ENCODE results near the gene TICRR.

TICRR gene

DNA sequence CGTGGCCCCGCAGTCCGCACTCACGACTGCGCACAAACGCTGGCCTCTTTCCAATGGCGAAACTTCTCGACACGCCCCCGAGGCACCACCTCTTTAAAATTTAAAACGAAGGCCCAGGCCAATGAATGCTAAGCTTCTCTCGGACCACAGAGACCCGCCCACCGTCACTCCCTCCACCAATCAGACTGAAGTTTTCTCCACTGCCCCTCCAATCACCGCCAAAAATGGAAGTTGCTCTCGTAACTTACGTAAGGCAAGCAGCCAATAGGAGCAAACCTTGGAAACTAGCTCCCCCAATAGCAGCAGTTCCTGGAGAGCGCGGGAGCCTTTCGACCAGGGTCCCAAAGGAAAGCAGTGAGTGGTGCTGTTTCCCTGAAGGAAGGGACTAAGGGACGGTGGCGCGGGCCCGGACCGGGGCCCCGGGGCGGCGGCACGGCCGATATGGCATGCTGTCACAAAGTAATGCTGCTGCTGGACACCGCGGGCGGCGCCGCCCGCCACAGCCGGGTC, at the start of gene TICRR:
Gene TICRR (plus strand): TSS at position 324 of the 510 bp plus-strand sequence. CDS start 118 bp downstream, at position 442.
- H4K20me1 ChIP-seq (ENCODE audit: insufficient read depth, low read length), result no peaks in the 10 kb centered on the region
- H3K4me3 ChIP-seq (ENCODE audit: low read length), result peak within 1 kb of the TSS; percentile 95
- no peaks in the 10 kb centered on the region for H3K9me3 ChIP-seq (replicated peaks; ENCODE audit: insufficient read depth, low read length)
- peaks cover 12% of the 10 kb centered on the region for H3K4me1 ChIP-seq (ENCODE audit: low read length)
- DNase-seq, result peak; percentile 99
- H2AFZ ChIP-seq (ENCODE audit: low read length), result peak within 1 kb of the TSS; percentile 97
- H3K4me2 ChIP-seq (ENCODE audit: low read depth, low read length), result peak within 1 kb of the TSS; percentile 91
- H3K27ac ChIP-seq (ENCODE audit: low read length), result peak within 1 kb of the TSS; percentile 47; the same call in 1 of the 2 replicates
- no peak for TF ChIP-seq EZH2 (optimal IDR thresholded peaks at IDR 0.05; ENCODE audit: low read depth, low read length)
- TF ChIP-seq, protein P1, sequence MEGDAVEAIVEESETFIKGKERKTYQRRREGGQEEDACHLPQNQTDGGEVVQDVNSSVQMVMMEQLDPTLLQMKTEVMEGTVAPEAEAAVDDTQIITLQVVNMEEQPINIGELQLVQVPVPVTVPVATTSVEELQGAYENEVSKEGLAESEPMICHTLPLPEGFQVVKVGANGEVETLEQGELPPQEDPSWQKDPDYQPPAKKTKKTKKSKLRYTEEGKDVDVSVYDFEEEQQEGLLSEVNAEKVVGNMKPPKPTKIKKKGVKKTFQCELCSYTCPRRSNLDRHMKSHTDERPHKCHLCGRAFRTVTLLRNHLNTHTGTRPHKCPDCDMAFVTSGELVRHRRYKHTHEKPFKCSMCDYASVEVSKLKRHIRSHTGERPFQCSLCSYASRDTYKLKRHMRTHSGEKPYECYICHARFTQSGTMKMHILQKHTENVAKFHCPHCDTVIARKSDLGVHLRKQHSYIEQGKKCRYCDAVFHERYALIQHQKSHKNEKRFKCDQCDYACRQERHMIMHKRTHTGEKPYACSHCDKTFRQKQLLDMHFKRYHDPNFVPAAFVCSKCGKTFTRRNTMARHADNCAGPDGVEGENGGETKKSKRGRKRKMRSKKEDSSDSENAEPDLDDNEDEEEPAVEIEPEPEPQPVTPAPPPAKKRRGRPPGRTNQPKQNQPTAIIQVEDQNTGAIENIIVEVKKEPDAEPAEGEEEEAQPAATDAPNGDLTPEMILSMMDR (IDR thresholded peaks at IDR 0.05; ENCODE audit: low read length), result no peak
- no peak for TF ChIP-seq EZH2phosphoT487 (IDR thresholded peaks at IDR 0.05; ENCODE audit: low read length)
- no peaks in the 10 kb centered on the region for H3K9me2 ChIP-seq (replicated peaks; ENCODE audit: insufficient read depth, low read length)
- no peaks in the 10 kb centered on the region; the same call in 1 of the 2 replicates for H3F3A ChIP-seq (ENCODE audit: insufficient read depth, low read length)
- H3K36me3 ChIP-seq (replicated peaks; ENCODE audit: insufficient read depth, low read length), result peaks cover 4% of the 10 kb centered on the region; the same call in 1 of the 2 replicates
- H3K9ac ChIP-seq (ENCODE audit: low read length), result peak within 1 kb of the TSS; percentile 87
- peaks cover 47% of the 10 kb centered on the region for H3K79me2 ChIP-seq (ENCODE audit: low read length)
- no peaks in the 10 kb centered on the region for H3K27me3 ChIP-seq (replicated peaks; ENCODE audit: insufficient read depth, low read length)

GRCh38 chr15:89526181-89526580, 49.1 kb upstream of the TICRR start:
- Histone ChIP-seq H3K4me3 (ENCODE audit: low read length) (no peak overlapping the region), H3K27ac (ENCODE audit: low read length) (no peak overlapping the region), H3K9me2 (replicated peaks; ENCODE audit: insufficient read depth, low read length) (no peaks in the 10 kb centered on the region), H4K20me1 (ENCODE audit: insufficient read depth, low read length) (no peaks in the 10 kb centered on the region), H3K4me1 (ENCODE audit: low read length) (no peaks in the 10 kb centered on the region), H3K9me3 (replicated peaks; ENCODE audit: insufficient read depth, low read length) (no peaks in the 10 kb centered on the region), H3K36me3 (replicated peaks; ENCODE audit: insufficient read depth, low read length) (no peaks in the 10 kb centered on the region), H3K79me2 (ENCODE audit: low read length) (no peaks in the 10 kb centered on the region), H2AFZ (ENCODE audit: low read length) (no peak overlapping the region), H3K9ac (ENCODE audit: low read length) (no peak overlapping the region), H3K4me2 (ENCODE audit: low read depth, low read length) (no peak overlapping the region), H3F3A (ENCODE audit: insufficient read depth, low read length) (no peaks in the 10 kb centered on the region), H3K27me3 (replicated peaks; ENCODE audit: insufficient read depth, low read length) (no peaks in the 10 kb centered on the region)
- TF ChIP-seq, protein P1 (IDR thresholded peaks at IDR 0.05; ENCODE audit: low read length), result no peak
- TF ChIP-seq EZH2phosphoT487 (IDR thresholded peaks at IDR 0.05; ENCODE audit: low read length) (no peak), EZH2 (optimal IDR thresholded peaks at IDR 0.05; ENCODE audit: low read depth, low read length) (no peak)
- DNase-seq, result no peak

DNA sequence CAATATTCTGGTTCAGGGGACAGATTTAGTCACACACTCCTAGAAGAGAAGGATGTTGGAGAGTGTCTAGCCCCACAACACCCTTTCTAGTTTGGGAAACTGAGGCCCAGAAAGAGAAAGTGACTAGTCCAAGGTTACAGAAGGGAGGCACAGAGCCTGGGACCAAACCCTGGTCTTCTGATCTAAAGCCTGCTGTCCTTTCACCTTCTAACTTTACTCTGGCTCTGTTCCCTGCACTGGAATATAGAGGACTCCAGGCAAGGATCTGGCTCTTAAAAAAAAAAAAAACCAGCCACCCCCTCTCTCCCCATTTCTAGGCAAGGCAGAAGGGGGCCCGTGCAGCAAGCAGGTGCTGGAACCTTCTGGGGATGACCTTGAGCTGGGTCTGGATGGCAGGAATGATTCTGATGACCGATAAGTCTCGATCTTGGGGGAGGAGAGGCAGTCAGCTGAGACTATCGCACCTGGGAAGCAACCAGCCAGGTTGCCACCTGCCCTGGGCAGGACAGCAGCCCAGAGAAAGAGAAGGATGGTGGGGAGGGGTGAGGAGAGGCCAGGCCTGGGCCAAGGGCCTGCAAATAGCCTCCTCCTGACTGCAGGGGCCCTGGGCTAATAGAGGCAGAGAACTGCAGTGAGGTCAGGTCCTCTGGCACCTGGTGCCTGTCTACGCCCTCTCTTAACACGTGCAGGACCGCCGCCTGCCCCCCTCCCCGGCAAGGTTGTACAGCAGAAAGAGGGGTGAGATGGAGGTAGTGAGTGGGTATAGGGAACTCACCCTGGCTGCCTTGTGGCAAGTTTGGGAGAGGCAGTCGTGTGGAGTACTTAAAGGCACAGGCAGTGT, 48.4 kb upstream of the TICRR start:
- H3K27ac ChIP-seq (ENCODE audit: low read length), result no peak overlapping the region
- H2AFZ ChIP-seq (ENCODE audit: low read length), result no peak overlapping the region
- H3K27me3 ChIP-seq (replicated peaks; ENCODE audit: insufficient read depth, low read length), result no peaks in the 10 kb centered on the region
- no peak overlapping the region for H3K9ac ChIP-seq (ENCODE audit: low read length)
- no peaks in the 10 kb centered on the region for H4K20me1 ChIP-seq (ENCODE audit: insufficient read depth, low read length)
- no peaks in the 10 kb centered on the region for H3K9me3 ChIP-seq (replicated peaks; ENCODE audit: insufficient read depth, low read length)
- H3K4me1 ChIP-seq (ENCODE audit: low read length), result no peaks in the 10 kb centered on the region
- DNase-seq, result no peak
- H3F3A ChIP-seq (ENCODE audit: insufficient read depth, low read length), result no peaks in the 10 kb centered on the region
- TF ChIP-seq EZH2 (optimal IDR thresholded peaks at IDR 0.05; ENCODE audit: low read depth, low read length) (no peak), EZH2phosphoT487 (IDR thresholded peaks at IDR 0.05; ENCODE audit: low read length) (no peak)
- TF ChIP-seq, protein P1 (IDR thresholded peaks at IDR 0.05; ENCODE audit: low read length), result no peak
- no peaks in the 10 kb centered on the region for H3K9me2 ChIP-seq (replicated peaks; ENCODE audit: insufficient read depth, low read length)
- no peaks in the 10 kb centered on the region for H3K36me3 ChIP-seq (replicated peaks; ENCODE audit: insufficient read depth, low read length)
- no peak overlapping the region for H3K4me2 ChIP-seq (ENCODE audit: low read depth, low read length)
- H3K4me3 ChIP-seq (ENCODE audit: low read length), result no peak overlapping the region
- H3K79me2 ChIP-seq (ENCODE audit: low read length), result no peaks in the 10 kb centered on the region
